ENCODE measurements around the gene SEM1.

GRCh38 chr7:96695581-96695980 is 14.1 kb downstream of the SEM1 start:
- TF ChIP-seq POLR2A (IDR thresholded peaks at IDR 0.05; ENCODE audit: low read depth, low read length) (no peak), SPI1 (IDR thresholded peaks at IDR 0.05; ENCODE audit: low read depth, low read length) (no peak), PAX5 (IDR thresholded peaks at IDR 0.05; ENCODE audit: insufficient read depth, low read length, severe bottlenecking) (no peak)
